Lung (tissue), 12 donors: ENCODE results near the gene AKAP11. TPM values are rescaled to one million over a fixed set of nuclear protein-coding genes. Genes with fewer than 3 reads are reported as not detected.

Experiments used
- ATAC-seq: fragments of 200-7000 bp; cut with Tn5 transposase; one replicate; pipeline ENCODE4 v1.9.1; 2020; ENCODE audit warnings: moderate number of reproducible peaks; ENCODE audit not compliant: insufficient read depth, low FRiP score
- DNase-seq, 3 donors: peaks; one replicate each; pipeline ENCODE4 v3.0.0-alpha.2; 2013 to 2017
- H3K27ac ChIP-seq, 2 donors: one replicate each; pipeline ENCODE4 v1.5.1; 2013; ENCODE audit warnings: mild to moderate bottlenecking in 2 of 2, moderate library complexity in 2 of 2, control low read depth in 1 of 2, inconsistent platforms in 1 of 2, low read depth in 1 of 2, low read length in 1 of 2
- H3K27me3 ChIP-seq, 3 donors: one replicate each; pipeline ENCODE4 v1.5.1; 2013; ENCODE audit warnings: low read length in 2 of 3; ENCODE audit not compliant: control insufficient read depth in 3 of 3, insufficient read depth in 3 of 3
- H3K36me3 ChIP-seq, 4 donors: one replicate each; pipeline ENCODE4 v1.5.1; 2013; ENCODE audit warnings: low read length in 4 of 4, mild to moderate bottlenecking in 1 of 4, moderate library complexity in 1 of 4; ENCODE audit not compliant: control insufficient read depth in 4 of 4, insufficient read depth in 4 of 4
- H3K4me1 ChIP-seq, 5 donors: one replicate each; pipeline ENCODE4 v1.5.1; 2013; ENCODE audit warnings: low read length in 5 of 5, mild to moderate bottlenecking in 2 of 5, moderate library complexity in 1 of 5; ENCODE audit not compliant: control insufficient read depth in 5 of 5, insufficient read depth in 5 of 5
- H3K4me3 ChIP-seq: one replicate; pipeline ENCODE4 v1.5.1; 2013; ENCODE audit warnings: mild to moderate bottlenecking, control low read depth, moderate library complexity
- H3K9ac ChIP-seq, 2 donors: one replicate each; pipeline ENCODE4 v1.5.1; 2013; ENCODE audit warnings: low read length in 2 of 2, control low read depth in 1 of 2; ENCODE audit not compliant: insufficient read depth in 1 of 2
- H3K9me3 ChIP-seq, 4 donors: one replicate each; pipeline ENCODE4 v1.5.1; 2013; ENCODE audit warnings: low read length in 3 of 4, mild to moderate bottlenecking in 1 of 4, moderate library complexity in 1 of 4; ENCODE audit not compliant: control insufficient read depth in 4 of 4, insufficient read depth in 3 of 4
- CTCF ChIP-seq: IDR thresholded peaks from 2 replicates; pipeline ENCODE4 v1.5.1; 2012; ENCODE audit warnings: mild to moderate bottlenecking; ENCODE audit errors: control extremely low read depth, extremely low read depth
- WGBS, 2 donors: extraction: QIAGEN DNeasy Blood & Tissue Kit; methylation state at CpG; one replicate each; pipeline ENCODE4 v1.1.7; 2013; 5-methylcytosine and 5-hydroxymethylcytosine counted together
- polyA plus RNA-seq, 2 donors: library from polyadenylated mRNA; stranded (reverse); fragments of 200-250 nt; gene quantifications; one replicate each; pipeline ENCODE4 v1.2.1, GENCODE V29; 2013
- total RNA-seq, 2 donors: library from RNA; depleted of rRNA in 1 of 2; stranded (reverse); fragments of >200 nt in 1 of 2; gene quantifications; one replicate each; pipeline ENCODE4 v1.2.1, GENCODE V29; 2014 to 2021
- donor health status: control.
- donor health status: control.
- donor health status: Bipolar disorder and iron deficiency.
- donor health status: healthy.
- donor health status: DM: yes; HTN: yes; CAD: no.

Gene AKAP11
- total and polyA plus RNA-seq, 4 donors: 6.8 to 60.1 (median 16.0) TPM

DNA sequence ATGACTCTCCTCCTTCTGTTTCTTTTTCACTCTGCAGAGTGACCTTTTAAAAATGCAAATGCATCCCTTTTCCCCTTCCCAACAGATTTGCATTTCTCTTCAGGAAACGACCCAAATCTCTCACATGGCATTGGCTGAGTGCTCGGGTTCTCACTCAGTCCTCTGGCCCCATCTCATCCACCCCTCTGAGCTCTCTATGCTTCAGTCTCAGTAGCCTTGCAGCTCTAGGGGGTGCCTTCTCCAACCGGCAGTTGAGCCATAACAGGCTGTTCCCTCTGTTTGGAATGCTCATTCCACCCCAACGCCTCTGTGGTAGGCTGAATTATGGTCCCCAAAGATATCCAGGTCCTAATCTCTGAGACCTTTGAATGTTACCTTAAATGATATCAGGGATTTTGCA is 78.2 kb downstream of the AKAP11 start:
- 76 to 89% methylated on average over 4 of the region's 4 CpGs for WGBS, 2 donors
- no peak overlapping the region for H3K4me3 ChIP-seq
- H3K36me3 ChIP-seq: no peaks in the 10 kb centered on the region
- H3K4me1 ChIP-seq: no peaks in the 10 kb centered on the region
- TF ChIP-seq CTCF: no peak
- ATAC-seq (no peak), DNase-seq (no peak)
- H3K9me3 ChIP-seq: peaks cover 0 to 3% (median 0%) of the 10 kb centered on the region in 4 donors
- H3K9ac ChIP-seq: no peak overlapping the region
- no peaks in the 10 kb centered on the region for H3K27me3 ChIP-seq
- H3K27ac ChIP-seq: no peak overlapping the region

DNA sequence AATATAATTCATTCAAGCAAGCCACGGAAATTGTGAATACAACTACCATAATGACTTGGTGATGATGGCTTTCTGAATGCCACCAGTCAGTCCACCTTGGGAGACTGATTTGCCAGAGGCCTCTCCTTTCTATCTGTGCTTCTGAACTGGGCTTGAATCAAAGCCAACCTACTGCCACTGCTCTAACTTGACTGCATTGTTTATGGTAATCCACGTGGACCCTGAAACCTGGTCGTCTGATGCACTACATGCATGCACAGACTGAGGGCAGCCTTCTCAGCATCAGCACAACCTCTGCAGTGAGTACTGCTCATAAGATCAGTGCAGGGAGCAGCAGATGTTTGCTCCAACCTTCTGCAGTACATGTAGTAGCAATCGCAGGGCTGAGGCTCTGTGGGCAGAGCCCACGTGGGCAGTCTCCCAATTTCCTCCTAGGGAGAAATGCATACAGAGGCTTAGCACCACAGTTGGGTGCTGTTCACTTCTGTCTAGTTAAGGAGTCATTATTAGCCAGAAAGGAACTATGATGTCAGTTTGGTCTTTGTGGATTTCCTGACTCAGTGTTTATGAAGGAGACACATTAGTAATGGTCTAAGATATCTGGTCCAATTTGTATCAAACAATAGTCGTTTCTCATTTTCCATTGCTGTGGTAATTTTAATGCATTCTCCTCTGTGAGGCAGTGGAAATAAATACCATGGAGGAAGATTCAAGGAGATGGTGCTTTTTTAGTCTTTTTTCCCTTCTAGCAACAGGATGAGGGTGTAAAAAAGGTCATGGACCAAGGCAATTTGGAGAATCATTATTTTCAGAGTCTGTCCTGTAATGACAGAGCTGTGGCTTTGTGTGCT is 82.5 kb downstream of the AKAP11 start:
- Histone ChIP-seq H3K36me3 (no peaks in the 10 kb centered on the region), H3K27ac (no peak overlapping the region), H3K4me1 (no peaks in the 10 kb centered on the region), H3K27me3 (no peaks in the 10 kb centered on the region), H3K9me3 (peaks cover 0 to 4% (median 0%) of the 10 kb centered on the region in 4 donors), H3K9ac (no peak overlapping the region), H3K4me3 (no peak overlapping the region)
- WGBS, 2 donors: 34 to 46% methylated on average over 6 of the region's 6 CpGs
- ATAC-seq: no peak
- peak in 2 of 3 donors; percentile 16 to 29 for DNase-seq
- no peak for TF ChIP-seq CTCF

DNA sequence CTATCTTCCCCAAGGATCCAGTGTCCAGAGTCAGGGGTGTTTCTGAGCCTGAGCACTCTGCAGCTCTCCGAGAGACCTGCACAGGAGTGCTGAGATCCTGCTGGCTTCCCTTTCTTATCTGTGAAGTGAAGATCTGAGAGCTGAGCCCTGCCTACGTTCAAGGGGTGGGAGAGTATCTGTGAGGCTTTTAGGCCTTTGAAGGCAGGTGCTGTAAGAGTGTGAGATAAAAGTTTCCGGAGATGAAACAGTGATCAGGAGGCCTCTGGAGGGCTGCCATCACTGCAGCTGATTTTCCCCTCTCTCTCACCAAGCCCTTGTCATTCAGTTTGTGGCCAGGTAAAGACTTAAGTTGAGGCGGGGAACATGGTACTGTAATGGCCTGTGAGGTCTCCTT is 83.1 kb downstream of the AKAP11 start:
- 81 to 90% methylated on average over 4 of the region's 4 CpGs for WGBS, 2 donors
- Histone ChIP-seq H3K27ac (no peak overlapping the region), H3K4me3 (no peak overlapping the region), H3K4me1 (no peaks in the 10 kb centered on the region), H3K9ac (no peak overlapping the region), H3K27me3 (no peaks in the 10 kb centered on the region), H3K36me3 (no peaks in the 10 kb centered on the region), H3K9me3 (peaks cover 0 to 4% (median 0%) of the 10 kb centered on the region in 4 donors)
- ATAC-seq (no peak), DNase-seq (no peak)
- no peak for TF ChIP-seq CTCF
